K562 treated with DMSO at 1 percent for 48 hours (cell line): ENCODE results near the gene TNFRSF21. TPM values are rescaled to one million over a fixed set of nuclear protein-coding genes. Genes with fewer than 3 reads are reported as not detected.

Source experiments
- total RNA-seq: library from RNA; unstranded; fragments of 300-600 nt; gene quantifications from 2 replicates; pipeline ENCODE4 v1.2.3, GENCODE V29; 2022; ENCODE audit warnings: low replicate concordance; ENCODE audit errors: extremely low read depth

The TNFRSF21 gene
- total RNA-seq = not detected in 2 replicates

GRCh38 chr6:47309291-47310130 is at the start of gene TNFRSF21:
TNFRSF21 (minus strand) TSS chr6:47309905; CDS start chr6:47309511, 394 bp downstream.

Other genes with a start within 250 kb of the TNFRSF21 start
- gene CD2AP, start 167.9 kb upstream of the TNFRSF21 start, total RNA-seq = not detected in 2 replicates